ENCODE results near the gene PIGQ. TPM values are rescaled to one million over a fixed set of nuclear protein-coding genes. Genes with fewer than 3 reads are reported as not detected.

The PIGQ gene
- total RNA-seq, 1 donor from 2014 or later: 53.1 TPM

DNA sequence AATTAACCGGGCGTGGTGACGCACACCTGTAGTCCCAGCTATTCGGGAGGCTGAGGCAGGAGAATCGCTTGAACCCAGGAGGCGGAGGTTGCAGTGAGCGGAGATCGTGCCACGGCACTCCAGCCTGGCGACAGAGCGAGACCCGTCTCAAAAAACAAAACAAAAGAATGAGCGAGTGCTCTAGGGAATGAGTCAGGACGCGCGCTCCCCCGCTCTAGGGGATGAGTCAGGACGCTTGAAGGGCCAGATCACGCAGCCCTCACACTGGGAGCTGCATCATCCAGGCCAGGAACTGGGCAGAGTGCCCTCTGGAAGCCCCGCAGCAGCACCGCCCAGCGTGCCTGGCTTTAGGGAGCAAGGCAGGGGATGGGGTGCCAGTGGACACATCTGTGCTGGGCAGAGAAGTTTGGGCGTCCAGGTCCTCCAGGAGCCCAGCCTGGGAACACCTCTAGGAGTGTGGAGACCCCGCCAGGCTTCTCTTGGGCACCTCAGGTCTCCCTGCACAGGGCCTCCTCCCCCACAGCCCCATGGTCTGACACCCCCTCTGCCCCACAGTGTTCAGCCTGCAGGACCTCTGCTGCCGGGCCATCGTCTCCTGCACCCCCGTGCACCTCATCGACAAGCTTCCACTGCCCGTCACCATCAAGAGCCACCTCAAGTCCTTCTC lies 57.2 kb downstream of the PIGQ start:
- no peak overlapping the region for H3K27ac Mint-ChIP-seq
- no peak overlapping the region for H3K4me3 Mint-ChIP-seq
- no peaks in the 10 kb centered on the region for H3K4me1 Mint-ChIP-seq
- ATAC-seq (ENCODE audit: low read depth) (no peak), DNase-seq (no peak)
- no peaks in the 10 kb centered on the region for H3K27me3 Mint-ChIP-seq
- peaks cover 22% of the 10 kb centered on the region for H3K36me3 Mint-ChIP-seq (ENCODE audit: low read depth)
- TF ChIP-seq, protein P1, sequence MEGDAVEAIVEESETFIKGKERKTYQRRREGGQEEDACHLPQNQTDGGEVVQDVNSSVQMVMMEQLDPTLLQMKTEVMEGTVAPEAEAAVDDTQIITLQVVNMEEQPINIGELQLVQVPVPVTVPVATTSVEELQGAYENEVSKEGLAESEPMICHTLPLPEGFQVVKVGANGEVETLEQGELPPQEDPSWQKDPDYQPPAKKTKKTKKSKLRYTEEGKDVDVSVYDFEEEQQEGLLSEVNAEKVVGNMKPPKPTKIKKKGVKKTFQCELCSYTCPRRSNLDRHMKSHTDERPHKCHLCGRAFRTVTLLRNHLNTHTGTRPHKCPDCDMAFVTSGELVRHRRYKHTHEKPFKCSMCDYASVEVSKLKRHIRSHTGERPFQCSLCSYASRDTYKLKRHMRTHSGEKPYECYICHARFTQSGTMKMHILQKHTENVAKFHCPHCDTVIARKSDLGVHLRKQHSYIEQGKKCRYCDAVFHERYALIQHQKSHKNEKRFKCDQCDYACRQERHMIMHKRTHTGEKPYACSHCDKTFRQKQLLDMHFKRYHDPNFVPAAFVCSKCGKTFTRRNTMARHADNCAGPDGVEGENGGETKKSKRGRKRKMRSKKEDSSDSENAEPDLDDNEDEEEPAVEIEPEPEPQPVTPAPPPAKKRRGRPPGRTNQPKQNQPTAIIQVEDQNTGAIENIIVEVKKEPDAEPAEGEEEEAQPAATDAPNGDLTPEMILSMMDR (IDR thresholded peaks at IDR 0.05): no peak
- CTCF ChIA-PET: no interaction called here
- intact Hi-C loops (cut with micrococcal nuclease): no loop called here
- H3K9me3 Mint-ChIP-seq: no peaks in the 10 kb centered on the region
- POLR2A ChIA-PET: no interaction called here

DNA sequence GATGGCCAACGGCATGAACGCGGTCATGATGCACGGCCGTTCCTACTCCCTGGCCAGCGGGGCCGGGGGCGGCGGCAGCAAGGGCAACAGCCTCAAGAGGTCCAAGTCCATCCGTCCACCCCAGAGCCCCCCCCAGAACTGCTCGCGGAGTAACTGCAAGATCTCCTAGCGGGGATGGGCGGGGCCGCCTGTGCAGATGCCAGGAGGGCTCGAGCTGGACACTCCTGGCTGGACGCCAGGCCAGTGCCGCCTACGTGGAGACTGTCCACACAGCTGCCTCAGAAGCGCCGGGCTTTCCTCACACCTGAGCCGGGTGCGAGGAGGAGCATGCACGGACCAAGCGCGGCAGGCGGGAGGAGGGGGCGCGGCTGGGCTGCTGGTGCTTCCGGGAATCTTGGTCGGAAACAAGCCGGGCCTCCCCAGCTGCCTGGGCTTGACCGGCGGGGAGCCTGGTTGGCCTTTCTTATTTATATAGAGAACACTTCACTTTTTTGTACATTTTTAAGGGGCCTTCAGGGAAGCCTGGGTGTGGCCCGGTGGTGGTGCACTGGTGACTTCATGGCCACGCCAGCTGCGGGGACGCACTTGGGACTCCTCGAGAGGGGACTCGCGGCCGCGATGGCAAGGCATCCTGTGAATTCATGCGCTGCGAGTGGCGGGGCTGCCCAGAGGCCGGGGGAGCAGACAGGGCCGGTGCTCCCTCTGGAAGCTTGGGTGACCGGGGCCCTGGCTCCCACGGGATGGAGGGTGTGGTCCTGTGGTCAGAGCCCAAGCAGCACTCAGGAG lies 57.9 kb downstream of the PIGQ start:
- TF ChIP-seq, protein P1 (IDR thresholded peaks at IDR 0.05): no peak
- Mint-ChIP-seq H3K9me3 (no peaks in the 10 kb centered on the region), H3K27ac (no peak overlapping the region), H3K36me3 (ENCODE audit: low read depth) (peaks cover 22% of the 10 kb centered on the region), H3K27me3 (no peaks in the 10 kb centered on the region), H3K4me1 (no peaks in the 10 kb centered on the region), H3K4me3 (no peak overlapping the region)
- DNase-seq (no peak), ATAC-seq (ENCODE audit: low read depth) (no peak)
- intact Hi-C loops (cut with micrococcal nuclease): no loop called here
- ChIA-PET POLR2A (no interaction called here), CTCF (no interaction called here)

DNA sequence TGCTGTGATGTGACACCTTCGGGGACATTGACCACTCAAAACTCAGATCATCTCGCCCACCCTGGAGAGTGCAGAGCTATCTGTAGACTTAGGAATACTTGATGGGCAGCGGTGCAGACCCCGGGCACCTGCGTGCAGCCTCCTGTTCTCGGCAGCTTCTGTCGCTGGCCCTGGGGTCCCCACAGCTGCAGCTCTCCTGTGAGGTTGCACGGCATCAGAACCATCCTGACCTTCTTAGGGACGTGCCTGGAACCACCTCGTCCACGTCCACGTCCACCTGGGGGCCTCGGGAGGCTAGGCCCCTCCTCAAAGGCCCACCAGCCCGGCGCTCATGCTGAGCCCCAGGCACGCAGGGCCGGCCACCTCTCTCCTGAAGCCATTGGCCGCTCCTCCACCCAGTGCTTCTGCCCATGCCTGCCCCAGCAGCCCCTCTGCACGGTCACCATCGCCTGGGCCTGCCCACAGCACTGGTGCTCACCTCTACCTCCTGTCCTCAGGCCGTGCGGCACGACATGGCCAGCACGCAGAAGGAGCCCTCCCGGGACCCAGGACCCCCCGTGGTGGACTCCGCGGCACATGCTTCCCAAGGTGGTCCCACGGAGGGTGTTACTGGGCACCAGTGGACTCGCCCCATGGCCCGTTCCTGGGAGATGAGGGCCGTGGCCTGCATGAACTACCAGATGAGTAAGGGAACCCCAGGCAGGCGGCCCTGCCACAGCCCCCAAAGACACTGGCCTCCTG lies 58.7 kb downstream of the PIGQ start:
- TF ChIP-seq, protein P1 (IDR thresholded peaks at IDR 0.05): no peak
- intact Hi-C loops (cut with micrococcal nuclease): no loop called here
- DNase-seq (no peak), ATAC-seq (ENCODE audit: low read depth) (no peak)
- Mint-ChIP-seq H3K36me3 (ENCODE audit: low read depth) (peaks cover 22% of the 10 kb centered on the region), H3K4me3 (no peak overlapping the region), H3K4me1 (no peaks in the 10 kb centered on the region), H3K27ac (no peak overlapping the region), H3K9me3 (no peaks in the 10 kb centered on the region), H3K27me3 (no peaks in the 10 kb centered on the region)
- POLR2A ChIA-PET: no interaction called here
- CTCF ChIA-PET: no interaction called here

DNA sequence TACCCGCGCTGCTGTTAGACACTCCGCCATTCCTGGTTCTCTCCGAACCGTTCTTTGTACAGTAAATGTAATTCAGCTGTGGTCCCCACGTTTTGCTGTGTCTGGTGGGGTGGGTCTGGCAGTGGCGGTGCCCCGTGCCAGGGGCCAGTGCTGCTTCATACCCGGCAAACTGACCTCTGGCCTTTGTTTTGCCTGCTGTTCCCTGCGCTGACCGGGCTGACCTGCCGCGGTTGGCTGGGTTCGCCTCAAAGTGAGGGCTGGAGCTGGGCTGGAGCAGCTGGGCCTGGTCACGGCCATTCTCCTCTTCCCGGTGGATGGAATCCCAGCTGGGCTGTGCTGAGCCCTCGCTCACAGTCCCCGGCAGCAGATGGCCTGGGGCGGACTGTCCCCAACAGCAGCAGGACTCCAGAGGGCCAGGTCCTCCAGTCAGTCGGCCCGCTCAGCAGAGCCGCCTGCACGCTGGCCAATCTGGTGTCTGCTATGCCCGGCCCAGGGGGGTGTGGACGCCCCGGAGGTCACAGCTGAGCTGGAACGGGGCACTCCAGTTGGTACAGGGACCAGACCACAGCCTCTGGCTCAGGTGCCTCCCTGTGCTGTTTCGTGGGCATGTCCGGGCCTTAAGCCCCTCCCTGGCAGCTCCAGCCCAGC lies 59.5 kb downstream of the PIGQ start:
- POLR2A ChIA-PET: no interaction called here
- intact Hi-C loops (cut with micrococcal nuclease): no loop called here
- no peak overlapping the region for H3K27ac Mint-ChIP-seq

More for the DNA sequence above, 59.5 kb downstream of the PIGQ start:
- no peak for ATAC-seq (ENCODE audit: low read depth)
- Mint-ChIP-seq H3K27me3 (no peaks in the 10 kb centered on the region), H3K9me3 (no peaks in the 10 kb centered on the region), H3K4me3 (no peak overlapping the region), H3K36me3 (ENCODE audit: low read depth) (peaks cover 22% of the 10 kb centered on the region), H3K4me1 (no peaks in the 10 kb centered on the region)
- DNase-seq: no peak
- TF ChIP-seq, protein P1 (IDR thresholded peaks at IDR 0.05): no peak
- CTCF ChIA-PET: no interaction called here
